GM12872 (cell line): ENCODE results near the gene MDFI.

Experiments
- CTCF ChIP-seq: IDR thresholded peaks from 3 replicates; pipeline ENCODE4 v1.5.1; 2011; ENCODE audit warnings: low read depth, mild to moderate bottlenecking, low read length, moderate library complexity; ENCODE audit not compliant: insufficient read depth

The MDFI gene

DNA sequence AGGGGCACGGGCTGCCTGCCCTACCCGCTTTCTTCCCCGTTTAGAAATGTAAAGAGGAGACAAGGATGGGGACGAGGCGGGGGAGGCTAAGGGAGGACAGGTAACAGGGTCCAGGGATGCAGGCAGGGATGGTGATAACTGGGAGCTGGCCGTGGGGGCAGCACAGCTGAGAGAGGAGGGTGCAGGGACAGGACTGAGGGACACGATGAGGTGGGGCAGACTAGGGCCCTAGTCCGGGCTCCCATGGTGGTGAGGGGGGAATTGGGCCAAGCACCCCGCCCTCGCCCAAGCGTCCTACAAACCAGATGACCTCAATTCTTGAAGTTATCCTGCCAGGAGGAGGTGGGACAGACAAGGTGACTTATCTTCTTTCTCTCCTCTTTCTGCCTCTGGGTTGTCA lies 44.4 kb upstream of the MDFI start:
- no peak for TF ChIP-seq CTCF

GRCh38 chr6:41594326-41594725 lies 43.9 kb upstream of the MDFI start:
- no peak for TF ChIP-seq CTCF

GRCh38 chr6:41594766-41595165 lies 43.5 kb upstream of the MDFI start:
- no peak for TF ChIP-seq CTCF

GRCh38 chr6:41595166-41595565 lies 43.1 kb upstream of the MDFI start:
- TF ChIP-seq CTCF = no peak

DNA sequence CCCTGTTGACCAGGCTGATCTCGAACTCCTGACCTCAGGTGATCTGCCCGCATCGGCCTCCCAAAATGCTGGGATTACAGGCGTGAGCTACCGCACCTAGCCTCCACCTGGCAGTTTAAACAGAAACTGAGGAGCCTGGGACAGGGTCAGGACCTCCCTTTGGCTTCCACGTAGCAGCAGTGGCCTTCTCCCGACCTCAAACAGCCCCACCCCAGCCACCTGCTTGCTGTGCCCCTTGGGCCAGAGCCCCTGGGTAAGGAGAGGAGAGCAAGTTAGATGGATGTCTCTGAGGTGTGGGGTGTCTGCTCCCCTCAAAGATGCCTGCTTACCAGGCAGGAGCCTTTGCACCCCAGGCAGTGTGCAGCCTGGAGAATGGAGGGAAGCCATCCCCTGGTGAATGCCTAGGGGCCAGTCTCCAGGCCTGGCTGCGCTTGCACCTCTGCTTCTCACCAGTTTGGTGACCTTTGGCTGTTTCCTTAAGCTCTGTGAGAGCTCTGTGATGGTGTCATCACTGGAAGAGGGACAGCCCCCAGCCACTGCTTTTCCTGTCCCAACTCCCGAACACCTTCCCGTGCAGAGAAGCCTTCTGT lies 42.1 kb upstream of the MDFI start:
- no peak for TF ChIP-seq CTCF

DNA sequence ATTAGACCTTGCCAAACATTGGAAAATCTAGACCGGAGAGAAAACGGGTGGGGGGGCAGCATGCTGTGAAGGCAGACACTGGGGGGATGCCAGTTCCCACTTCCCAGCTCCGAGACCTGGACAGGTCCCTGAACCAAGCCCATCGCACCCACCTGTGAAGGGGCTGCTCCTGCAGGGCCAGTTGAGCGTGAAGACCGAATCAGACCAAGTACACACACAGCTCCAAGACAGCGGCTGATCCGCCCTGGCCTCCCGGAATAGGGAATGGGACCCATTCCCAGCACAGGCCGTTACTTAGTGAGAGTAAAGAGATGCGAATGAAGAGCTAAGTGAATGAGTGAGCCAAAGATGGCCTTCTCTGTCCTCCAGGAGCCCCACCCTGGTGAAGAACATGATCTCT lies 41.5 kb upstream of the MDFI start:
- no peak for TF ChIP-seq CTCF

DNA sequence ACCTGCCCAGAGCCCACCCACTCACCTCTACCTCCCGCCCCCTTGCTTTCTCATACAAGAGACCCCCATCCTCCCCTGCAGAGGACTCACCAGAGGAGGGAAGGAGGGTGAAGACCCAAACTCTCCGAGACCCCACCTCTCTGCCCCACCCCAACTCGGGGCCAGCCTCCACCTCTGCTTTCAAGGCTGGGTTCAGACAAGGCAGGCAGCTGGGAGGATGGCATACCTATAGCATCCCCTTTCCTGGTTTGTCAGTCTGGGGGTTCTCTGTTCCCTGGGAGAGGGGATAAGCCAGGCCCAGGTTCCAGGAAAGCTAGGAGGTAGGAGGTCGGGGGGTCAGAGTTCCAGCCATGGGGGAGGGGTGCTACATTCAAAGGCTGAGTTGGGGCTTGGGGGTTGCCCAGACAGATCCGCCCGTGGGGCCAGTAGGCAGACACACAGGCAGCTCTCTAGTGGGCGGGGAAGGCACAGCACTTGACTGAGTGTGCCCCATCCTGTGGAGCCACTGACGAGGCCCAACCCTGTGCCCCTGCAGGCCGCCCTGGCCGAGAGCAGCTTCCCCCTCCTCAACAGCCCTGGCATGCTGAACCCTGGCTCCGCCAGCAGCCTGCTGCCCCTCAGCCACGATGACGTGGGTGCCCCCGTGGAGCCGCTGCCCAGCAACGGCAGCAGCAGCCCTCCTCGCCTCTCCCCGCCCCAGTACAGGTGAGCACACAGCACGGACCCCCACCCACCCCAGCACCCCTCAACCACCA lies 40.8 kb upstream of the MDFI start:
- TF ChIP-seq CTCF = no peak
